H1 (cell line): ENCODE results near the gene POLR2C. TPM values are rescaled to one million over a fixed set of nuclear protein-coding genes. Genes with fewer than 3 reads are reported as not detected.

Source experiments
- CTCF ChIA-PET: fragments of 300-600 bp; sonication (Branson Sonifier 250); formaldehyde crosslinking; loops from one replicate; lab custom pipeline; 2021; ENCODE audit not compliant: partially characterized antibody; lab: Charles Lee
- POLR2A ChIA-PET: fragments of 300-600 bp; sonication (Branson Sonifier 250); formaldehyde crosslinking; loops from one replicate; lab custom pipeline; 2021; ENCODE audit warnings: inconsistent platforms; ENCODE audit not compliant: partially characterized antibody; lab: Charles Lee
- DNase-seq, 2 experiments: peaks; one replicate each; pipeline versions ENCODE4 v3.0.0 to v3.0.0-alpha.2; 2010 to 2022; ENCODE audit warnings: low spot score in 2 of 2, low read depth in 1 of 2, mixed read lengths in 1 of 2
- FAIRE-seq: peaks from 2 replicates; lab custom pipeline; 2011; peaks lifted over from hg19 to GRCh38; lab: Jason Lieb, UNC
- H2AFZ ChIP-seq: 2 replicates; pipeline ENCODE4 v1.8.1; 2012; ENCODE audit warnings: low read length, inconsistent platforms
- H2AK5ac ChIP-seq: 2 replicates; pipeline ENCODE4 v1.6.1; 2013; ENCODE audit warnings: low read depth, low read length
- H2BK120ac ChIP-seq: replicated peaks from 2 replicates; pipeline ENCODE3; 2013; ENCODE audit warnings: low read depth, low read length, inconsistent platforms
- H2BK12ac ChIP-seq: 2 replicates; pipeline ENCODE4 v1.6.1; 2013; ENCODE audit warnings: low read depth, low read length
- H2BK15ac ChIP-seq: 2 replicates; pipeline ENCODE4 v1.6.1; 2013; ENCODE audit warnings: low read length
- H2BK20ac ChIP-seq: 2 replicates; pipeline ENCODE4 v1.6.1; 2013; ENCODE audit warnings: low read length
- H2BK5ac ChIP-seq: 2 replicates; pipeline ENCODE4 v1.6.1; 2013; ENCODE audit warnings: low read depth, low read length
- H3K14ac ChIP-seq: 2 replicates; pipeline ENCODE4 v1.6.1; 2013; ENCODE audit warnings: inconsistent platforms; ENCODE audit not compliant: insufficient read length
- H3K18ac ChIP-seq: 2 replicates; pipeline ENCODE4 v1.6.1; 2013; ENCODE audit warnings: low read length; ENCODE audit errors: extremely low read depth
- H3K23ac ChIP-seq: 2 replicates; pipeline ENCODE4 v1.6.1; 2013; ENCODE audit warnings: inconsistent platforms; ENCODE audit not compliant: insufficient read length
- H3K23me2 ChIP-seq: 2 replicates; pipeline ENCODE4 v1.6.1; 2013; ENCODE audit warnings: low read depth, low read length
- H3K27ac ChIP-seq: 2 replicates; pipeline ENCODE4 v1.6.1; 2011; ENCODE audit warnings: low read depth, low read length, inconsistent platforms
- H3K27me3 ChIP-seq, 4 experiments: replicated peaks in 1 of 4; 1 replicate in 1 of 4; 2 replicates in 3 of 4; pipeline versions ENCODE4 v1.6.1 to v1.8.1; 2011 to 2013; ENCODE audit warnings: low read length in 3 of 4, mild to moderate bottlenecking in 3 of 4, inconsistent platforms in 2 of 4, mixed read lengths in 2 of 4, moderate library complexity in 1 of 4; ENCODE audit not compliant: control insufficient read depth in 3 of 4, insufficient read depth in 3 of 4; ENCODE audit errors: extremely low read depth in 1 of 4
- H3K36me3 ChIP-seq, 4 experiments: 2 replicates each; pipeline versions ENCODE4 v1.6.1 to v1.8.1; 2011 to 2013; ENCODE audit warnings: mild to moderate bottlenecking in 4 of 4, low read length in 3 of 4, moderate library complexity in 2 of 4, control low read depth in 1 of 4, inconsistent platforms in 1 of 4; ENCODE audit not compliant: insufficient read depth in 4 of 4, control insufficient read depth in 2 of 4
- H3K4ac ChIP-seq: replicated peaks from 2 replicates; pipeline ENCODE3; 2013; ENCODE audit warnings: low read length, low read depth, mixed read lengths, inconsistent platforms; ENCODE audit not compliant: insufficient read length
- H3K4me1 ChIP-seq, 4 experiments: replicated peaks in 1 of 4; 1 replicate in 1 of 4; 2 replicates in 3 of 4; pipeline versions ENCODE4 v1.6.1 to v1.8.1; 2011 to 2013; ENCODE audit warnings: low read length in 3 of 4, inconsistent platforms in 2 of 4, mixed read lengths in 1 of 4; ENCODE audit not compliant: insufficient read depth in 4 of 4, control insufficient read depth in 3 of 4
- H3K4me2 ChIP-seq, 2 experiments: 2 replicates each; pipeline versions ENCODE4 v1.6.1 to v1.8.1; 2011 to 2013; ENCODE audit warnings: low read depth in 2 of 2, low read length in 2 of 2, control low read depth in 1 of 2, inconsistent platforms in 1 of 2, mild to moderate bottlenecking in 1 of 2; ENCODE audit not compliant: insufficient read depth in 1 of 2
- H3K4me3 ChIP-seq, 4 experiments: fragments of 200-600, 300-600 bp in 1 of 4; sonication (generic), shearing (Covaris generic), sonication (Bioruptor Twin) in 1 of 4; 2 replicates each; pipeline versions ENCODE4 v1.5.1 to v1.8.1; 2011 to 2016; ENCODE audit warnings: low read length in 4 of 4, low read depth in 3 of 4, control low read depth in 2 of 4, inconsistent platforms in 2 of 4, mild to moderate bottlenecking in 2 of 4, mixed read lengths in 1 of 4, moderate library complexity in 1 of 4; ENCODE audit not compliant: insufficient read depth in 2 of 4; ENCODE audit errors: extremely low read depth in 1 of 4
- H3K56ac ChIP-seq: replicated peaks from 2 replicates; pipeline ENCODE3; 2013; ENCODE audit warnings: low read depth, mild to moderate bottlenecking, mixed read lengths, low read length, inconsistent platforms; ENCODE audit not compliant: insufficient read length
- H3K79me1 ChIP-seq: 2 replicates; pipeline ENCODE4 v1.6.1; 2013; ENCODE audit warnings: low read depth, low read length, control low read depth
- H3K79me2 ChIP-seq, 2 experiments: 2 replicates each; pipeline versions ENCODE4 v1.6.1 to v1.8.1; 2012 to 2013; ENCODE audit warnings: low read length in 2 of 2, mild to moderate bottlenecking in 2 of 2, inconsistent platforms in 1 of 2; ENCODE audit not compliant: insufficient read depth in 2 of 2, control insufficient read depth in 1 of 2
- H3K9ac ChIP-seq, 4 experiments: replicated peaks in 1 of 4; 1 replicate in 1 of 4; 2 replicates in 3 of 4; pipeline versions ENCODE4 v1.6.1 to v1.8.1; 2011 to 2013; ENCODE audit warnings: low read depth in 3 of 4, low read length in 3 of 4, control low read depth in 2 of 4, mild to moderate bottlenecking in 2 of 4, moderate library complexity in 2 of 4, inconsistent platforms in 1 of 4; ENCODE audit errors: extremely low read depth in 1 of 4
- H3K9me3 ChIP-seq, 2 experiments: 2 replicates each; pipeline versions ENCODE4 v1.6.1 to v1.8.1; 2012 to 2013; ENCODE audit warnings: mild to moderate bottlenecking in 2 of 2, moderate library complexity in 2 of 2, control low read depth in 1 of 2, inconsistent platforms in 1 of 2, low read depth in 1 of 2, low read length in 1 of 2, mixed read lengths in 1 of 2; ENCODE audit not compliant: insufficient read depth in 2 of 2
- H4K20me1 ChIP-seq, 2 experiments: replicated peaks in 1 of 2; 2 replicates each; pipeline versions ENCODE3 to v1.8.1; 2011 to 2013; ENCODE audit warnings: inconsistent platforms in 2 of 2, low read length in 2 of 2, mild to moderate bottlenecking in 1 of 2; ENCODE audit not compliant: insufficient read depth in 2 of 2, control insufficient read depth in 1 of 2
- H4K5ac ChIP-seq: 2 replicates; pipeline ENCODE4 v1.6.1; 2013; ENCODE audit warnings: low read length, low read depth, mixed read lengths, inconsistent platforms; ENCODE audit not compliant: insufficient read length
- H4K8ac ChIP-seq: 2 replicates; pipeline ENCODE4 v1.8.0; 2013; ENCODE audit warnings: mild to moderate bottlenecking, moderate library complexity, low read length, inconsistent platforms; ENCODE audit not compliant: insufficient read depth; ENCODE audit errors: extremely low read depth
- H4K91ac ChIP-seq: replicated peaks from 2 replicates; pipeline ENCODE3; 2013; ENCODE audit warnings: low read length, mixed read lengths, inconsistent platforms; ENCODE audit not compliant: insufficient read length
- KDM1A ChIP-seq: fragments of 200-600, 300-600 bp; sonication (generic); IDR thresholded peaks from 2 replicates; pipeline ENCODE4 v1.7.1; 2016; ENCODE audit warnings: mild to moderate bottlenecking, low read length, borderline replicate concordance
- POLR2A ChIP-seq, 2 experiments: IDR thresholded peaks; 1 replicate in 1 of 2; 2 replicates in 1 of 2; pipeline ENCODE4 v1.6.1; 2011; ENCODE audit warnings: low read depth in 2 of 2, low read length in 2 of 2, mild to moderate bottlenecking in 2 of 2; ENCODE audit errors: control extremely low read depth in 1 of 2
- WGBS, 2 experiments: shearing (Covaris generic) in 1 of 2; methylation state at CpG; one replicate each; pipeline versions ENCODE4 v1.1.6 to v1.1.7; 2013 to 2015; ENCODE audit warnings: low lambda C conversion rate in 2 of 2, mixed read lengths in 2 of 2, inconsistent platforms in 1 of 2, low coverage in 1 of 2, missing lambda C conversion rate in 1 of 2; ENCODE audit not compliant: insufficient replicate concordance in 2 of 2, insufficient coverage in 1 of 2, insufficient read length in 1 of 2; ENCODE audit errors: extremely low coverage in 1 of 2, missing lambda C conversion rate in 1 of 2; 5-methylcytosine and 5-hydroxymethylcytosine counted together
- polyA plus RNA-seq, 7 experiments: library from polyadenylated mRNA; depleted of rRNA in 3 of 7; stranded (reverse) in 5 of 7; unstranded in 2 of 7; fragments of >200 nt in 5 of 7; fragments of 200-250 nt in 2 of 7; gene quantifications; 1 replicate in 5 of 7; 2 replicates in 1 of 7; 4 replicates in 1 of 7; pipeline versions ENCODE4 v1.2.1 to v1.2.3, GENCODE V29; 2011 to 2013; ENCODE audit warnings: missing spikeins in 2 of 7, mixed read lengths in 2 of 7
- total RNA-seq: library from RNA; stranded (reverse); fragmentation: NEBNext Ultra II Directional; extraction: Animal tissue kit (Norgen Biotek cat#: 25700); gene quantifications from 2 replicates; pipeline ENCODE4 v1.2.1, GENCODE V29; 2021

POLR2C gene
- total and polyA plus RNA-seq, 2 of the 8 experiments (the other 6 are each of a cell fraction or from before 2014, with no cell fraction given) = 72.5 to 132 TPM

DNA sequence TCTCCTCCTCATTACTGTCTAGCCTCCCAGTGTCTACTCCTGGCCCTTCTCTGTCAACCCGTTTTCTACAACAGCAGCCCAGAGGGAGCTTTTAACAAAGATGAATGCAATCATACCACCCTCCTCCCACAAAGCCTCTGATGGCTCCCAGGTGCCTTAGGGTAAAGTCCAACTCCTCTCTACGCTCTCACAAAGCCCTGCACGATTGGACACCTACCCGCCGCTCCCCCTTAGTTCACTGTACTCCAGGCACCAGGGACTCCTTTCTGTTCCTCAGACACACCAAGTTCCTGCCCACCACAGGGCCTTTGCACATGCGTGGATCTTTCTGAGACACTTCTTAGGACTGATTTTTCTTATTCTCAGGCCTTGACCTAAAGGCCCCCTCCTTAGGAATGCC, 56.4 kb downstream of the POLR2C start:
- no peak for DNase-seq
- 0 out of 2 replicates have a peak overlapping the region, but pooled peaks have one; percentile 75 for H2BK15ac ChIP-seq
- H3K4me3 ChIP-seq = no peak overlapping the region
- H4K8ac ChIP-seq = peak overlapping the region; percentile 3; the same call in 1 of the 2 replicates
- no peak overlapping the region for H2BK12ac ChIP-seq
- H3K9me3 ChIP-seq = no peaks in the 10 kb centered on the region
- H3K4ac ChIP-seq = no peak overlapping the region
- FAIRE-seq = no peak
- H2AK5ac ChIP-seq = no peak overlapping the region
- no peak overlapping the region for H3K9ac ChIP-seq
- H2BK120ac ChIP-seq = no peak overlapping the region
- no peak overlapping the region for H4K91ac ChIP-seq
- no peaks in the 10 kb centered on the region for H3K23me2 ChIP-seq
- H3K79me1 ChIP-seq = no peaks in the 10 kb centered on the region
- peaks cover 0 to 3% of the 10 kb centered on the region in 2 experiments for H4K20me1 ChIP-seq
- no peak overlapping the region for H3K4me2 ChIP-seq
- H3K79me2 ChIP-seq = no peaks in the 10 kb centered on the region
- no peaks in the 10 kb centered on the region; a peak in 1 of 8 replicates for H3K36me3 ChIP-seq
- no peak for TF ChIP-seq POLR2A (IDR thresholded peaks at IDR 0.05; ENCODE audit: control extremely low read depth in 1 of 2, low read depth in 2 of 2, low read length in 2 of 2)
- 0 out of 2 replicates have a peak, but pooled peaks have one; percentile 65 for TF ChIP-seq KDM1A
- no peak overlapping the region for H3K27ac ChIP-seq
- H3K23ac ChIP-seq = no peak overlapping the region
- CTCF ChIA-PET = interaction anchor here (0.6 to 13.9 kb wide), 20 partner anchors 7 to 516 kb away, joined by 3 to 210 read pairs (median 8); partner anchors contain the start of genes CIAPIN1, COQ9, DOK4 and POLR2C
- no peak overlapping the region for H3K18ac ChIP-seq
- H2BK20ac ChIP-seq = no peak overlapping the region
- H2AFZ ChIP-seq = no peak overlapping the region
- H3K14ac ChIP-seq = no peak overlapping the region
- 94% methylated on average over 6 of the region's 6 CpGs; no CpG with 5 or more reads in 1 of the 2 experiments for WGBS, 2 experiments
- POLR2A ChIA-PET = interaction anchor here (1.2 to 5.1 kb wide), 7 partner anchors 9 to 100 kb away, joined by 3 to 28 read pairs (median 4); partner anchors contain the start of genes CIAPIN1, COQ9, DOK4 and POLR2C
- no peak overlapping the region for H4K5ac ChIP-seq
- peaks cover 0 to 2% (median 0%) of the 10 kb centered on the region in 4 experiments; a peak in 2 of 7 replicates for H3K27me3 ChIP-seq
- no peak overlapping the region for H3K56ac ChIP-seq
- peaks cover 0 to 3% (median 0%) of the 10 kb centered on the region in 4 experiments; a peak in 1 of 7 replicates for H3K4me1 ChIP-seq
- H2BK5ac ChIP-seq = no peak overlapping the region
